HG02798 (cell line): Measurements from ENCODE around the gene TGM3.

Source experiments
- ATAC-seq: cut with Tn5 transposase; IDR thresholded peaks from one replicate; pipeline ENCODE4 v1.9.1; 2021; ENCODE audit warnings: mild to moderate bottlenecking; ENCODE audit not compliant: unreplicated experiment, poor library complexity

The TGM3 gene

DNA sequence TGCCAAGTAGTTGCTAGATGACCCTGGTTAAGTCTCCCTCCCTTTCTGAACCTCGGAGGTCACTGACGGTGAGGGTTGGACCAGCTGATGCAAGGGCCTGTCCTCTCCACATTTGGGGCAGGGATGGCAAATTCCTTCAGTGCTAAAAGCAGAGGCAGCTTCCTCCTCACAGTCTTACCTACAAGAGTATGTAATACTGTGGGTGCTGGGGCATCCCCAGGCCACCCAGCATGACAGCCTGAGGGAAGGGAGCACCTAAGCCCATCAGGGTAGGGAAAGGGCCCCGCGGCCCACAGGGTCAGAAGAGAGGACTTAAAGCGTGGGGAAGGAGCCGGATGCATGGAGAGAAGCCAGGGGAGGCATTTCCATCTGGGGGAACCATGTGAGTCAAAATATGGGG, 38.0 kb downstream of the TGM3 start:
- ATAC-seq: no peak

DNA sequence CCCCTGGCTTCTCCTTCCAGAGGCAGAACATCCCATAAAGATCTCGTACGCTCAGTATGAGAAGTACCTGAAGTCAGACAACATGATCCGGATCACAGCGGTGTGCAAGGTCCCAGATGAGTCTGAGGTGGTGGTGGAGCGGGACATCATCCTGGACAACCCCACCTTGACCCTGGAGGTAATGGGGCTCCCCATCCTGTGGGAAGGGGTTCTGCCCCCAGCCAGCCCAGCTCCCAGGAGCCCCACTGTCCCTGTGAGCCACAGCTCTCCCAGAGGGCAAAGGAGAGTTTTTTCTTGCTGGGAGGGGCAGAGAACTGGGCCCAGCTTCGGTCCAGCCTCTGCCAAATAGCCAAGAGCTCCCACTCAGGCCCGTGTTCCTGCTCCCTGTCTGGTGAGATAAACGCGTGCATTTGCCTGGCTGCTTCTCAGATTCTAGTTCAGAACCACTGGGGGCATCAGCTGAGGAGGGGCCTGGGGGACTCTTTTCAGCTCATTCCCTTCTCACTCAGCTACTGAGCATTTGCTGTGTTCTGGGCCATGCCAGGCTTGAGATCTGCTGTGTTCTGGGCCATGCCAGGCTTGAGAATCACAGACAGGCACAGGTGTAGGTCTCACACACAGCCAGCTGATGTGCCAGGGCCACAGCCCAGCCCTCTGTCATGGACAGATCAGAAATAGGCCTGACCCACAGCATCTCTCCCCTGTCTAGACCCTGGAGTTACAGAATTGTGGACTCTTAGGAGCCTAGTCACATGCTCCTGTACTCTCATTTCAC, 39.5 kb downstream of the TGM3 start:
- no peak for ATAC-seq

DNA sequence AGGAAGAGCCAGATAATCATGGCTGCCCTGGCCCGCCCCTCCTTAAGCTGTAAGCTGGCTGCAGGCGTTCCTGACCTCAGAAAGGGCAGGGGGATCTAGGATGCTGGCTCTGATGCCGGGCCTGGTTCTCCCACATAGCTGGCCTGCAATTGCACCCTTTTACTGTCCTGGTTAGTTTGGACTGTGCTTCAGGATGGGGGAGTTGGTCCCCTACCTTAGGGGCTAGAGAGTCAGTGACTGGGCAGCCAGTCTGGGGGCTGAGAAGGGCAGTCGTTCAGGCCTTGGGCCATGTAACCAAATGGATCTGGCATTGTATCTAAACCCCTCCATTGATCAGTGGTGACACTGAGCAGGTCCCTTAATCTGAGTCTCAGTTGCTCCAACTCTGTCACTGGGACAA, 40.7 kb downstream of the TGM3 start:
- ATAC-seq: no peak

DNA sequence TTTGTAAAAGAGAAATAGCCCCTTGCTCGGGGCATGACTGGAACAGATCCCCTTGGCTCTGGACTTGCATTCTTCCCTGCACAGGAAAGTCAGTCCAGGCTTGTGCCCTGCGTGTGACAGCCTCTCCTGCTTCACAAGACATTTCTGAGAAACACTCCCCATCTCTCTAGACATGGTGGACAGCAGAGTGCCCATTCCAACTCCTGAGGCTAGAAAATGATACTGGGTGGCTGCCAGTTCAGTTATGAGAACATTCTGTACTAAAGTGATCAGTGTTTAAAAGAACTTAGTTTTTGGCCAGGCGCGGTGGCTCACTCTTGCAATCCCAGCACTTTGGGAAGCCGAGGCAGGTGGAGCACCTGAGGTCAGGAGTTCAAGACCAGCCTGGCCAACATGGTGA, 41.3 kb downstream of the TGM3 start:
- no peak for ATAC-seq

DNA sequence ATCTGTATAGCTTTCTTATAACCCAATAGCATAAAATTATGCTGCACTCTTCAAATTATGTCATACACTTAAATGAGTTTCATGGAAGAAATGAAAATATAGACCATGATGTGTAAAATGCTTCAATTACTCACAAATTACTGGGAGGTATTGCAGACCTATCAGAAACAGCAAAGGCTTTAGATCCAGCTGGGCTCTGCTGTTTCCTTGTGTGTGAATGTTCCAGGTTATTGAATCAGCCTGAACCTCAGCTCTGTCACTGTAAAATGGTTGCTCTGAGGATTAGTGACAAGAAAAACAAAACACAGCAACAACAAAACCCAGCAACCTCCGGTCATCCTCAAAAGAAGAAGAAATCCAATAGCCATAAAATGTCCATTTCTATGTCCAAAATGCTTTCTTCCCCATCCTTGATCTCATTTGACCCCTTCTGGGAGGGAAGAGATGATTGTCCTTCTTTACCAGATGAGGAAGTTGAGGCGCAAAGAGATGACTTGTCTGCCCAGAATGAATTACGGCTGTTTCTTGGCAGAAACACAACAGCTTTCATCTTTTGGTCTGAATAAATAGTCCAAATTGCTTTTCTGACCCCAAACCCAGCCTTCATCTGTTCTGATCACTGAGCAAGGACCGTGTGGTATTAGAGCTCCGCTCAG, 42.7 kb downstream of the TGM3 start:
- no peak for ATAC-seq

DNA sequence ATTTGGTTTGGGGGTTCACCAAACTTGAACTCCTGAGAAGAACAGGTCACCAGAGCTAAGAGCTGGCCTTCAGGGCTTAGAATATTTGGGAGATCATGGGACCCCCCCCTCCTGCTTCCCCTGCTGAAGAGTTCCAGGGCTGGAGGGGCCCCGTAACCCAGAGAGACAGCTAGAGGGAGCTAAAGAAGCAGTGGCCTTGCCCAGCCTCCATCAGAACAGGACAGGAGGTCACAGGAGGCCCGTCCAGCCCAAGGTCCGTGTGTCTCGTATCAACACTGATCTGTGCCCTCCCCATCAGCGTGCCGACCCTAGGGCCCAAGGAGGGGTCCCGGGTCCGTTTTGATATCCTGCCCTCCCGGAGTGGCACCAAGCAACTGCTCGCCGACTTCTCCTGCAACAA, 44.3 kb downstream of the TGM3 start:
- no peak for ATAC-seq

DNA sequence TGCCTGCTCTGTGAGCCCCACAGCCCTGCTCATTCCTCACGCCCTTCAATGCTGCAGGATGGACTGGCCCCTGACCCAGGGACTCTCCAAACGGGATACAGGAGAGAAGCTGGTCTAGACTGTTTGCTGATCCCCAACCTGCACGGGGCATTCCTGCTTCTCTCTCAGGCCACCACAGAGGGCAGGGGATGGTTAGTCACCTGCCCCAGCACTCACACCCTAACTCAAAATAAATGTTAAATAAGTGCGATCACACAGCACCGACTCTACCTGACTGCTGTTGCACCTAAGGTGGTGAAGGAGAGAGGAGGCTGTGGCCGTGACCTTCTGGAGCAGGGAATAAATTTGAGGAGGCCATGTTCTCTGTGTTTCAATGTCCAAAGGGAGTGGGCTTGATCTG, 45.0 kb downstream of the TGM3 start:
- no peak for ATAC-seq

DNA sequence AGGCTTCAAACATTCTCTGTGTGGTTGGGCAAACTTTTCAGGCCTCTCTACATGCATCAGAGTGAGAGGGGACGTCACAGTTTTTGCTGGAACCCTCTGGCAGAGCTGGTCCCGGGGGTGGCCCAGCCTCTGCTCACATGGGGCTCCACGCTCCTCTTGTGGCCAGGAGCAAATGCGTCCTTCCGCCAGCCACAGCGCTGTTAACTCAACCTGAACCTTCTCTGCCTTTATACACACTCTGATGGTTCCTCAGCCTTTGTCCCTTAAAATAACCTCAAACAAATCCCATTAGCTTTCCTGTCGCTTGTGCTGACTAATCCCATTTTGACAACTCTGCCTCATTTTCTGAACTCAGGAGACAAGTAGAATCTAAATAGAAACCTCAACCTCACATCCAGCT, 45.5 kb downstream of the TGM3 start:
- ATAC-seq: no peak

DNA sequence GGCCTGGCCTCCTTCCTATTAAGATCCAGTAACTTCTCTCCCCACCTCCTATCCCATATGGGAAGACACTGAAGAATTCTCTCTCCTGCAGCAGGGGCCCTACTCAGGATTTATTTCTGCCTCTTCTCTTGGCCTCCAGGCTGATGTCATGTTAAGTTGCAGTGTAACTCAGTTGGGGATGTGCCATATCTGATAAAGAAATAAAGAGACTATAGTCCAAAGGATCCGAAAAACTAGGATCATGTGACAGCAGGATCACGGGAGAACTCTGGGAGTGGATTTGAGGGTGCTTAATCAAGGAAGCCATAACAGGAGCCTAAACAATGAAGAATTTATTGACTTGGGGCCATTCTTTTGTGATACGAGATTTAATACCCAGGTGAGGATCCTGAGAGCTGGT, 46.4 kb downstream of the TGM3 start:
- ATAC-seq: no peak

DNA sequence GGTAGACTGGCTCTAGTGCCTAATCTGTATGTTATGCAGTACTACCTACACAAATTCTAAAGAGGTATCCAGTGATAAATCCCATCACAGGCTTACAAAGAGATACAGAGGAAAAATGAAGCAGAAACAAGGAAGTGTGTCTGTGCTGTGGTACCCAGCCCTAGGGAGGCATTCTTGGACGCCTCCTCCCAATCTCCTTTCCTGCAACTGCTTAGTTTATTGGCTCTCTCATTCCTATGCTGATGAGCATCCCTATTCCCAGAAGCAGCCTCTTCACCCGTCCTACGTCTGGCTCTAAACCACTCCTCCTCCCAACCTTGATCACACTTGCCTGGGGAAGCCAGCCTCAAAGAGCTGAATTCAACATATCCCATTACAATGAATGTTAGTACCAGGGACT, 50.4 kb downstream of the TGM3 start:
- ATAC-seq: no peak

DNA sequence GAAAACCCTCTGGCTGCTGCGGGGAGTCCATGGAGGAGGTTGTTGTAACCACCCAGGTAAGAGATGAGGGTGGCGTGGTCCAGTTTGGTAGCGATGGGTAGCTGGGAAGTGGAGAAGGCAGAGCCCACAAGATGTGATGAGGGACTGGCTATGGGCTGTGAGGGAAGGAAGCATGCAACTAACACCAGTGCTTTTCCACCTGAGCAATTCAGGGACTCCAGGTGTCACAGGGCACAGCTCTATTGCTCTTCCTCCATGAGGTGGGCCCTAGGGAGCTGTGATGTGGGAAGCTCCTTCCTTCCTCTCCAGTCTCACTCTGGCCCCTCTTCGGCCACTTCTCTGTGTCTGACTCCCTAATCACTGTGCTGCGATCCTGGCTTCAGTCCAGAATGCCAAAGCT, 52.5 kb downstream of the TGM3 start:
- ATAC-seq: no peak

DNA sequence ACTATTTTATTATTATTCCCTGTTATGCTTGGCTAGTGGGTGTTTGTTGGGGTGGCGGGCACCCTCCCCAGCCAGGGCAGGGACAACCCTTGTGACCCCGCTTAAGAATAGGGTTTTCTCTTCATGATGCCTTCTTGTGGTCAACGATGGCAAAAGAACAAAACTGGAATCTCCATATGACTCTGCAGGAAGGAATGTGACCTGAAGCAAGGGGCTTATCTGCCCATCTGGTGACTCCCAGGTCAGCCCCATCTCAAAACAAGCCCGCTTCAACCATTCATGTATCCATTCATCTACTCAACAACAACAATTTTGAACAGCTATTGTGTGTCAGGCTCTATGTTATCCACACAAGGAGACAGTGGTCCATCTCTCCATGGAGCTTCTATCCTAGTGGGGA, 54.0 kb downstream of the TGM3 start:
- ATAC-seq: no peak

DNA sequence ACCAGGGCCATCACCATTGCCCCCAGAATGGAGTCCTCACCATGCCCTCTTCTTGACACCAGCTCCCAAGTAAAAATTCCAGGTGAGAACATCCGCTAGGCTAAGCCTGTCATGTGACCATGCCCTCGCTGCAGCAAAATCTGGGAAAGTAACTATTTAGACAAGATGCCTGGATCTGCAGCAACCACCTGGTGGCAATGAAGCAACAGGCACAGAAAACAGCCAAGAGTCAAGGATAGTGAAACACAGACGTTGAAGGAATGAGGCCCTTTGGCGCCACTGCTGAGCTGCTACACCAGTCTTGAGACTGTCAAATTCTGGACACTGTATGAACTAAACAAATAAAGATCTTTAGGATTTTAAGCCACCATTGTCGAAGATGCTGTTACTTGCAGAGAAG, 54.8 kb downstream of the TGM3 start:
- no peak for ATAC-seq

DNA sequence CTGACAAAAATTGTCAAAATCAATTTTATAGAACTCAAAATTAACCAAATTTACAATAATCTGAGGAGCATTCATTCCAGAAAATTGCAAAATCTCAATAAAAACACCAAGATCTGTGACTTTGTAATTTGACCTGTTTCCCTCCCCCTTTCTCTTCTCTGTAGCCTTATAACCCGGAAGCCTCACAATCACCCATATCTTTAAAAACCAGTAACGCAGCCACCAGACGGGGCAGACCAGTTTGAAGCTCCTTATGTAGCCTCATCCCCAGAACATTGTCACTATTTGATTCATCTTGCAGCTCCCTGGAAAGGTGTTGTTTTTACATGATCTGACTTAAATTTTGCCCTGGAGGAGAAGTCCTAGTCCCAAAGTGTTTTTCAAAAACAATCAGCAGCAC, 57.4 kb downstream of the TGM3 start:
- no peak for ATAC-seq

DNA sequence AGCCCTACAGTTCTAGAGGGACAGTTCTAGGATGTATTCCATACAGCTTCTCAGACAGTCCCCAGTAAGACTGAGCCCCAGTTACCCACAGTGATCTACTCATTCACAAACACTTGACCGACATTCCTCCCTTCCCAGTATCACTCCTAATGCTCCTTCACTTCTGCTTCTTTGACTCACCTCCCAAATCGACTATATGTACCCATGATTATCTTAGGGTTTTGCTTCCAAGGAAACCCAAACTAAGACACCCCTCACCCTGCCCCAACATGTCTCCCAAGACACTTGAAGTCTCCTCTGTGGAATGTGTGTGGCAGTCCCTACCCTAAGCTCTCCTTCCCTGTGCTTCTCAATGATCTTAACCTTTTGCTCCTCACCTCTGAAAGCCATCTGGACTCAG, 61.3 kb downstream of the TGM3 start:
- ATAC-seq: no peak

DNA sequence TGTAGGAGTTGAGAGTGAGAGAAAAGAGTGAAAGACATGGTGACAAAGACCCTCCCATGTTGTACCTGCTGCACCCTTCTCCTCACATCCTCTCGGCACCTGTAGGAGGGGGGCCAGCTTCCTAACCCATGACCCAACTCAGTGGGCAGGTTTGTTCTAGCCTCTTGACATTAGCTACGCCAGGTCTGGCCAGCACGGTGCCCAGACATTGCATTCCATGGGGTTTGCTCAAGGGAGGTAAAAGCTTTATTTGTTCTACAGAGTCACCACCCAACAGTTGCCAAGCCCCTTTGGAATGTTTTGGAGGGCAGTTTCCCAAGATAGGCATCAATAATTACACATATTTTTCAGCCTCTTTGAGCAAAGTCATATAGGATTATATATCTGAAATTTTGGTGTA, 62.2 kb downstream of the TGM3 start:
- no peak for ATAC-seq

DNA sequence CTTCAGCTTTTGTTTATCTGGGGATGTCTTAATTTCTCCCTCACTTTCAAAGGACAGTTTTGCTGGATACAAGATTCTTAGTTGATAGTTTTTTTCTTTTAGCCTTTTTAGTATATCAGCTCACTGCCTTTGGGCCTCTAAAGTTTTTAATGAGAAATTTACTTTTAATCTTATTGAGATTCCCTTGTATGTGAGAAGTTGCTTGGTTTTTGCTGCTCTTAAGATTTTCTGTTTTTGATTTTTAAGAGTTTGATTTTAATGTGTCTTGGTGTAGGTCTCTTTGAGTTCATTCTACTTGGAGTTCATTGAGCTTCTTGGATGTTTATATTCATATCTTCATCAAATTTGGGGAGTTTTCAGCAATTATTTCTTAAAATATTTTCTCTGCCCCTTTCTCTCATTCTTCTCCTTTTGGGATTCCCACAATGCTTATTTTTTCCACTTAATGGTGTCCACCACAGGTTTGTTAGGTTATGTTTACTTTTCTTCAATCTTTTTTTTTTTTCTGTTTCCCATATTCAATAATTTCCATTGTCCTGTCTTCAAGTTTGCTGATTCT, 65.3 kb downstream of the TGM3 start:
- no peak for ATAC-seq

DNA sequence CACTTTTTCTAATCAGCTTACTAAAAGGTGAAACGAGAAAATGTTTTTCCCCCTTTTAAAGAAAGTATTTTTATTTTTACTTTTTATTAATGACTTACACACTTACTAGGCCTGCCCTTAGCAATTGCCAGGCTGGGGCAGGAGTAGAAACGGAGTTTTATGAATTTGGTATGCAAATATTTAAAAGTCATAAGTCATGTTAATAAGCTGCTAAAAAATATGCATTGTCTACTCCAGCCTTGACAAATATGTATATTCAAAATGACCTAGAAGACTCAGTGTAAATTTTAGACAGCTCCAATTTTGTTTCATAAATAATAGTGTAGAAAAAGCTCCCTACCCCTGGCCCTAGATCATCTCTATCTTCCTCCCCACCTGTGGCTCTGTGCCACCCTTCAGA, 67.4 kb downstream of the TGM3 start:
- no peak for ATAC-seq

DNA sequence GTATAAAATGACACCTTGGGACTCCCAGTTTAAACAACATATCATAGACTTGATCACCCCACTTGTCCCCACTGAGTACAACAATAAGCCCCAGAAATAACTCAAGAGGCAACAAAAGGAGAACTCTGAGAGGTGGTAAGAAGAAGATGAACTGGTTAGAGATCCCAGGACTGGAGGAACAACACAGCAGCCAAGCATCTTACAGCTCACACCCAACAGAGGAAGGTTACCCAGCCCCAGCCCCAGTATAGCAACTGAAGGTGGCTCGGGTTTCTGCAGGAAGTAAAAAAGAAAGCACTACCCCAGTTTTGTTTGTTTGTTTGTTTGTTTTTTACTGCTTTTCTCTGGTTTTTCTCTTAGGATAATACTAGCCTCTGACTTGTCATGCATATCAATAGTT, 67.8 kb downstream of the TGM3 start:
- no peak for ATAC-seq

DNA sequence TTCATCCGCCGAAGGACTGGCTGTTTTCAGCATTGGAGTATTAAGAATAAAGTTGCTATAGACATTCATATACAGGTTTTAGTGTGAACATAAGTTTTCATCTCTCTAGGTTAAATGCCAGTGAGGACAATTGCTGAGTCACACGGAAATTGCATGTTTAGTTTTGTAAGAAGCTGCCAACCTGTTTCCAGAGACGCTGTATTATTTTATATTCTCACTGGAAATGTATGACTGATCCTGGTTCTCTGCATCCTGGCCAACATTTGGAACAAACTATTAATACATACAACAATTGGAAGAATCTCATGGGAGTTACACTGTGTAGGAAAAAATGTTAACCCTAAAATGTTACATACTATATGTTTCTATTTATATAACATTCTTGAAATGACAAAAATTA, 68.2 kb downstream of the TGM3 start:
- ATAC-seq: no peak

DNA sequence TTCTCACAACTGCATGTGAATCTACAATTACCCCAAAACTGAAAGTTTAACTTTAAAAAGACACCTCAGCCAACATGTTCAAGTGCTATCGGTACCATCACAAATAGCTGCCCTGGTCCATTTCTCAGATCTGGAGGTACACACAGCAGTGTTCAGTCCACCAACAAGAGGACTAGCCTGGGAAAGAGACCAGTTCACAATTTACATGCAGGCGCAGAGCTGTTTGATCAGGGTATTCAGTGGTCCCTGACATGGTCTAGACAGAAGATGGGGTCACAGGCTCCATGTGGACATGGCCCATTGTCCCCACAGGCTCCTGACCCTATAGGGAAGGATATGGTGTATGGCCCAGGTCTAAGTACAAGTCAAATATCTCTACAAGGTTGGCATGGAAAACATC, 69.3 kb downstream of the TGM3 start:
- no peak for ATAC-seq

DNA sequence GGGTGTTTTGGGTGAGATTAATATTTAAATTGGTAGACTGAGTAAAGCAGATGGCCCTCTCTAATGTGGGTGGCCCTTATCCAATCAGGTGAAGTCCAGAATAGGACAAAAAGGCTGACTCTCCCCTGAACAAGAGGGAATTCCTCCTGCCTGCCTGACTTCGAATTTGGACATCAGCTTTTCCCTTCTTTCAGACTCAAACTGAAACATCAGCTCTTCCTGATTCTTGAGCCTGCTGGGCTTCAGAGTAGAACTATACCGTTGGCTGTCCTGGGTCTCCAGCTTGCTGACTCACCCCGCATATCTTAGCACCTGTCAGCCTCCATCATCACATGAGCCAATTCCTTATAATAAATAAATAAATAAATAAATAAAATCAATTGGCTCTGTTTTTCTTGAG, 69.9 kb downstream of the TGM3 start:
- no peak for ATAC-seq
